Activated CD8-positive, alpha-beta memory T cell treated with anti-CD3 and anti-CD28 coated beads, Interleukin-2, amount 50 U/mL, for 1 hour (primary cell): ENCODE results near the gene UBP1.
"Not testable (repeated sequence)": the region's sequence is repeated elsewhere in the genome, so short reads cannot be mapped to it uniquely, and the experiment has no call there.

ENCODE experiments used
- DNase-seq: peaks from one replicate; pipeline ENCODE4 v3.0.0-alpha.2; 2020; ENCODE audit errors: extremely low read depth

UBP1 gene

DNA sequence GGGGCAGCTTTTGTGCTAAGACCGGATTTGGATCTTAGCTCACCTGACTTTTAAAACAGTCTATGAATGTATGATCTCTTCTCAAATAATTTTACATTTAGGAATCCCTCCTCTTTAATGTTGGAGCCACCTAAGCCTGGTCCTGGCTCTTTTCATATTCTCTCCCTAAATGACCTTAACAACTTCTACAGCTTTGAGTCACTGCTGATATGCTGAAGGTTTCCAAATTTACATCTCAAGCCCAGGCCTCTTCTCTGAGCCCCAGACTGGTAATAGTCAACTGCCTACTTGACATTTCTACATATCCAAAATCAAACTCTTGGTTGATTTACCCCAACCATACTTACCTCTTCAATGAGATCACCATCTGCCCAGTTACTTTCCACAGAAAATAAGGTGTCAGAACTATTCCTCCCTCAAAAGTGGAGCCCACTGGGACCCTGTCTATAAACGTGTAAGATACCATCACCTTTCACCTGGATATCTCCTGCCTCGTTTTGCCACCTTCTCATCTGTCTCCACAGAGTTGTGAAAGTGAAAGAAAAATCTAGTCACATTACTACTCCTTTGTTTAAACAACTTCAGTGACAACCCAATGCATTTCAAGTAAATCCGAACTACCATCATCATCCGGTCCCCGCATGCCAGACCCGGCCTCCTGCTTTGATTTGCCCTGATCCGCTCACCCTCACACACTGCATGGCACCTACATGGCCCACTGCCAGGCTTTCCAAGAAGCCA is 48.8 kb downstream of the UBP1 start:
- DNase-seq = no peak

DNA sequence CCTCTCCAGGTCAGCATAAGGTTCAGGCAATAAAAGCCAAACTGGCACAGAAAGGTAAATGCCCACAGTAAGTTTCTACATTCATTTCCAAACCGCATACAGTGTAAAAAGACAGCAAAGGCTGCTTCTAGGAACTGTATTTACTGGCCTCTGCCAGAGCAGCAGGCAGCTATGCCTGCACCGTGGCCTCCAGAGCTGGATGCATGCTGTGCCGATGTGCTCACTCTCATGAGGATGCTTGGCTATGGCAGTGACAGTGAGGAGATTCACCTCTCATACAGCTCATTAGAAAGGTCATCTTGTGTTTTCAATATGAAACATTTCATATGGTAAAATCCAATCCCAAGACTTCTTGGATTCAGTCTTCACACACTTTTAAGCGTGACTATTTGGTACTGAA is 50.3 kb downstream of the UBP1 start:
- no peak for DNase-seq

DNA sequence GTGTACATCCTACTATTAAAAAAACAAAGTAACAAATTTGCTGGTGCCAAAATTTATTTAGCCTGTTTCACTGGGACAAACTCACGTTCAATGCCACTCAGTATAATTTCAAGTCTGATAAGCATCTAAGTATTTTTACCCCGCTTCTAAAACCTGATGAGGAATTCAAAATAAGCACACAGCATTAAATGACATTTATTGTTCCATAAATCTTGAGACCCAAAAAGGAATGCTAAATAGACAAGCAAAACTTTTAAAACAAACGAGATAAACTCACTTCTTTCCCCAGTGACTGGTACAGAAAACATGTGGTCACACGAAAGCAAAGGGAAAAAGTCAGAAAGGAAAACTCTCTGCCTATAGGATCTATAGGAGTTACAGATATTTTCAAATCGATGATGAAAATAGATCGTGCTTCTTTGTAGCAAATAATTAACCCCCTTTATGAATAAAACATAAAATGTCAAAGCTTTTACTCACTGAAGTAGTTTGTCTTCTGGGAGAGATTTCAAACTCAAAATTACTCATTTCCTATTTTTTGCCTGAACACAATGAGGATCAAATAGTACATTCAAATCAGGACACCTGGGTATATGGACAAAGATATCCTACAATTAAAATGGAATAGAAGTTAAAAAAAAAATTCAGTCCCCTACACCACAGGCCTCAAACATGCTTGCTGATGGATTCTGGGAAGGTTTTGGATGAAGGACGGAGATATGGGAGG is 51.7 kb downstream of the UBP1 start:
- DNase-seq = no peak

DNA sequence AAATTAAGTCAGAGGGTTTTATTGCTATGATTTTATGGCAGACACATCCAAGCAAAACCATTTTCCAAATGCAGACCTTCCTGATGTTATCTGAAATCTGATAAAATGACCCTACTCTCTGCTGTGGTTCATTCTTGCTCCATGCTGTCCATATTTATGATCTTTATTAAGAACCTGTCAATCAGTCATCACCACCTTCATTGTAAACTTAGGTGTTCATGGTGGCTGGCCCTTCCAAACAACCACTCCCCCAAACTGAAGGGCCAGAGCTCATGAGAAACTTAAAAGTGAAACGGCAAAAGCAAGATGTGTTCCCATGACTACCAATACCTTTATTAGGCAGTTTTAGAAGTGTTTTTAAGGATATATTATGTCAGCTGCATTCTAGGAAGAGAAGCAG is 53.6 kb downstream of the UBP1 start:
- DNase-seq = no peak

DNA sequence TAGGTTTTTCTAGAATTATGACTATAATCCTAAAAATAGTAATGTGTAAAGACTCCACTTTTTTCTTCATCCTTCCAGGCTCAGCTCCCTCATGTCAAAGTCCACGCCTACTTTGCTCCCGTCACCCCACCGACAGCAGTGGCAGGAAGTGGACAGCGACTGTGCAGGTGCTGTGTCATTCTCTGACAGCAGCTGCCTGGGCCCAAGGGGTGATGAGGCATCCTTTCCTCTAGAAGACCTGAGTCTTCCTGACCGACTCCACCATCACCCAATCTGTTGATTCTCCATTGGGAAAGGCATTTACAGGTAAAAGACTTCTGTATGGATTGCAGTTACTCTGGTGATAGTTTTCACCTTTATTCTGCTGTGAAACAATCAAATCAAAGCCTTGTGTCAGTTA is 54.8 kb downstream of the UBP1 start:
- no peak for DNase-seq

DNA sequence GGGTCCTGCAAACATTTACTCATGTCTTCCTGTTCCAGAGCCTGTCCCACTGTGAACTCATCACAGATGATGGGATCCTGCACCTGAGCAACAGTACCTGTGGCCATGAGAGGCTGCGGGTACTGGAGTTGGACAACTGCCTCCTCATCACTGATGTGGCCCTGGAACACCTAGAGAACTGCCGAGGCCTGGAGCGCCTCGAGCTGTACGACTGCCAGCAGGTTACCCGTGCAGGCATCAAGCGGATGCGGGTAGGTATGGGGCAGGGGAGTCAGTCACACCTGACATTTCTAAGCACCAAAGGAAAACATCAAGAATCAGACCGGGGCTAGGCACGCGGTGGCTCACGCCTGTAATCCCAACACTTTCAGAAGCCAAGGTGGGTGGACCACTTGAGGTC is 56.3 kb downstream of the UBP1 start:
- no peak for DNase-seq

DNA sequence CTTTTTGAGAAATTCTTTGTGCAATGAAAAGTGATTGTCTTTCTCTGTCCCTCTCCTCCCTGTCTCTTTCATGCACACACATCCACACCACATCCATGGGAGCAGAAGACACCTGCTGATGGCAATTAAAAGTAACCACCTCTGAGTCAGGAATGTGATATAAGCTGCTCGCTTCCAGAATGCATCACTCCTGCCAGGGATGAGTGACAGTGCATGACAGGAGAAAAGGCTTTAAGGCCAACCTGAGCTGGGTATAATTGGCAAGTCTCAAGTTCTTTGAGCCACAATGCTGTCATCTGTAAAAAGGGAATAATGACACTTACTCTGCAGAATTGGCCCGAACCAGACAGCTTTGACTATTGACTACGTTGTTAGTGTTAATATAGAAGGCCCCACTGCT is 59.6 kb downstream of the UBP1 start:
- DNase-seq = no peak

DNA sequence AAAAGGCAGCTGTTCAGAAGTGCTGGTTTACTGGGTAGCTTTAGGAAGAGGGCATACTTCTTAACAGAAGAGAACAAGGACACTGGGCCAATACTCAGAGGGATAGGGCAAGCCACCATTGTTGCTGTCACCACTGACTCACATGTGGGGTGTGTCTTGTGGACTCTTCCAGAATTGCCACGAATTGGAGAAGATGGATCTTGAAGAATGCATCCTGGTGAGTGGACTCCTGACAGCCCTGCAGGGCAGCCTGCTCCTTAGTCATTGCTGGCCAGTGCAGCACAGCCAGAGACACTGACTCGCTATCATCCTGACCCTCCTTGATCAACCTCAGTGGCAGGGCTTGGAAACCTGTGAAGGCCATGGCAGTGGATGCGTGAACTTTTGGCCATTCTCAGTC is 62.3 kb downstream of the UBP1 start:
- no peak for DNase-seq

DNA sequence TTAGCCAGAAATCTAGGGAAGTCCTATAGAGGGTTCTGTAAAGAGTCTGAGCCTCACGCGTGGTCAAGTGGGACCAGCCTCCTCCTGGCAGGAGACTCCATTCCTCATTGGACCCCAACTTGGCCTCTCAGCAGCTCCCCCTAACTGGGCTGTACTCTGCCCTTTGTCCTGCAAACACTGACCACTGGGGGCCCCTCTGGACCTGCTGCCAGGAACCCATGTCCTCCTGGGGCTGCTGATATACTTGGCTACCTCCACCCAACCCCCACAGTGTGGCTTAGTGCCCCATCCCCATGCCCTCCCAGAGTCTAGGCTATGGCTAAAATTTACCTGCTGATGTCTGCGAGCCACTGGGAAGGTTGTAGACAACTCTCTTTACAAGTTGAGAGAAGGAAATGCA is 62.7 kb downstream of the UBP1 start:
- DNase-seq = no peak

DNA sequence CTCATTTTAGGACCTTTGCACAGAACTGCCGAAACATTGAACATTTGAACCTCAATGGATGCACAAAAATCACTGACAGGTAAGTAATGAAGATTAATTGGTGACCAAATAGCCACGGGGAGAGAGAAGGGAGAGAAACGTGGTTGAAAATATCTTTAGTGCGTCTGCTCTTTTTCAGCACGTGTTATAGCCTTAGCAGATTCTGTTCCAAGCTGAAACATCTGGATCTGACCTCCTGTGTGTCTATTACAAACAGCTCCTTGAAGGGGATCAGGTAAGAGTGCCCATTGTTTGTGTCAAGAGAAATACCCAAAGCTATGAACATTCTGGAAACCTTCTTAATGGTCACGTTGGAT is 67.1 kb downstream of the UBP1 start:
- no peak for DNase-seq

DNA sequence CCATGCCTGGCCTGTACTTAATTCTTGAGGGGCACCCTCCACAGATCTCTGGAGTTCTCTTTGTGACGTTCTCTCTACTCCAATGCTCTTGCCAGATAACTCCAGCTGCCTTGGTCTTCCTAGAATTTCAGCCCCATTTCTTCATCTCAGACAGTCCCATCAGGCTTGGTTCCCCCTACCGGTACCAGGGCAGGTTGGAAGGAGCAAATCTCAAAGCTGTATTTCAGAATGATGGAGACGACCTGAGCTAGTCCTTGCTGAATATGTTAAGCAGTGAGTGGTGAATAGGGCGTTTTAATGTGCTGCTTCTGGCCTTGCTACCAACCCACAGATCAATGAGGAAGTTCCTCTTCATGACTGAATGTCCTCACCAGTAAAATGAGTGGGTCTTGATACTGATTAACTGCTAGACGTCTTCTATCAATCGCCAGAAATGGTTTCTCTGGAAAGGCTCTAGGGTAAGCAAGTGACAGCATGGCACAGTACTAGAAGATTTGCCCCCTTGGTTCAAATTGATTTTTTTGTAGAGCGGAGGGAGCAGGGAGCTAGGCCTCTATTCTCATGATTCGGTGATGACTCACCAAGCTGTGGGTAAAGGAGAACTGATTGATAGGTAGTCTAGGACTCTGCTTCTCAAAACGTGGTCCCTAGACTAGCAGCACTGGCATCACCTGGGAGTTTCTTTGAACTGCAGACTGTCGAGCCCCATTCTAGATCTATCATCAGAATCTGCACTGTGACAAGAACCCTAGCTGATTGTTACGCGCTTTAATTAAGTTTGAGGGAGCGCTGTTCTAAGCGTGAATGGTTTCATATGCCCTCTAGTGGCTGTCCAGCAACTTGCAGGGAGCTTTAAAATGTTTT is 67.8 kb downstream of the UBP1 start:
- no peak for DNase-seq

DNA sequence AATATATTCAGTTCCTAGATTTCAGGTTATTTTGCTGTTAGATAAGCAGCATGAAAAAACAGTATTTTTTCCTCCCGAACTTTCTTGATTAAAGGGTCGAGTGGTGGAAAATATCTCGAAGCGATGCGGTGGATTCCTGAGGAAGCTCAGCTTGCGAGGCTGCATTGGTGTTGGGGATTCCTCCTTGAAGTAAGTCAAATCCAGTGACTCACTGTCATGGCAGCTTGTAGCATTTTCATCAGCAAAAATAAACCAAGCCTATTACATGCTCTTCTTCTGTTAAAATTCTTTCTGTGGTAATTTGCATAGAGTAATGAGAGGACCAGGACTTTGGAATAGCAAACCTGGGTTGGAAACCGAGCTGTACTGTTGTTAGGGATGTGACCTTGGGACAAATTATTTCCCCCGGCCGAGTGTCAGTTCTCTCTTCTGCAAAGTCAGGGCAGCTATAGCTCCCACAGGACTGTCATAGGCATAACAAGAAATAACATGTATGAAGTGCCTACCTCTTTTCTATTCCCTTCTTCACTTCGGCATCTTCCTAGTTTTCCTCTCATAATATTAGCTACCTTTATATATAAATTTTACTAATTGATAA is 75.6 kb downstream of the UBP1 start:
- no peak for DNase-seq

DNA sequence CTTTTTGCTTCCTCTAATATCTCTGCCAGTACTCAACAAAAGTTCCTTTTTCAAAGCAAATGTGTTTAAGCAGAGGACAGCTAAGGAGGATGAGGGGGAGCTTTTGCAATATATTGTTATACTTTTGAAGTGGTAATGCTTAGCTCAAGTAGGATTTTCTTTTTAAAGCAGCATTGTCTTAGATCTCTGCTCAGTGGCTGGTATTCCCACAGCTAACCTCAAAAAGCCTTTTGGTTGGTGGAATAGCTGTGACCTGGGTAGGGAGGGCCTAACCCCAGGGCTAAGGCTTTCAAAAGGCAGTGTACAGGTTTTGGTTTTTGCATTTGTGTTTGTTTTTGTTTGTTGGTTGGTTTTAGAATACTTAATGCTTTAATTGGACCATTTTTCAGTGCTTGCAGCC is 76.1 kb downstream of the UBP1 start:
- no peak for DNase-seq

DNA sequence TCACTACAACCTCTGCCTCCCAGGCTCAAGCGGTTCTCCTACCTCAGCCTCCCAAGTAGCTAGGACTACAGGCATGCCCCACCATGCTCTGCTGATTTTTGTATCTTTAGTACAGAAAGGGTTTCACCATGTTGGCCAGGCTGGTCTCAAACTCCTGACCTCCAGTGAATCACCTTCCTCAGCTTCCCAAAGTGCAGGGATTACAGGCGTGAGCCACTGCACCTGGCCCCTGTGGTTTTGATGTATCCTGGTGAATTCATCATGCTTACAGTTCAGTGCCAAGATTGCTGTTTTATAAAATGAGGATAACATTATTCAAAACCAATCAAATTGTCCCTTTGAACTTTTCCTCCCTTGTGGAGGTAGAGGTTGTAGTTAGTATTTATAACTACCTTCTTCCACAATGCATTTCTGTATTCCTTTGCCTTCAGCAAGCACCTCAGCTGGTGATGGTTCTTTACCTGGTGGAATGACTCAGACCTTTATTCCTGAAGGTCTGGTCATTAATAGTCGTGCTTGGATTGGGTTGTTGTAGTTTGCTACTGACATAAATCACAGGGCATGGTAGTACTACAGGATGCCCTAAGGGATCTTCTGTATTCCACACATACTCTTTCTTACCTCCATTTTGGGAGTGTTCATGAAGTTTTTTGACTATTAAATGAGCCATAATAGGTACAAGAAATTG is 76.9 kb downstream of the UBP1 start:
- DNase-seq = no peak

DNA sequence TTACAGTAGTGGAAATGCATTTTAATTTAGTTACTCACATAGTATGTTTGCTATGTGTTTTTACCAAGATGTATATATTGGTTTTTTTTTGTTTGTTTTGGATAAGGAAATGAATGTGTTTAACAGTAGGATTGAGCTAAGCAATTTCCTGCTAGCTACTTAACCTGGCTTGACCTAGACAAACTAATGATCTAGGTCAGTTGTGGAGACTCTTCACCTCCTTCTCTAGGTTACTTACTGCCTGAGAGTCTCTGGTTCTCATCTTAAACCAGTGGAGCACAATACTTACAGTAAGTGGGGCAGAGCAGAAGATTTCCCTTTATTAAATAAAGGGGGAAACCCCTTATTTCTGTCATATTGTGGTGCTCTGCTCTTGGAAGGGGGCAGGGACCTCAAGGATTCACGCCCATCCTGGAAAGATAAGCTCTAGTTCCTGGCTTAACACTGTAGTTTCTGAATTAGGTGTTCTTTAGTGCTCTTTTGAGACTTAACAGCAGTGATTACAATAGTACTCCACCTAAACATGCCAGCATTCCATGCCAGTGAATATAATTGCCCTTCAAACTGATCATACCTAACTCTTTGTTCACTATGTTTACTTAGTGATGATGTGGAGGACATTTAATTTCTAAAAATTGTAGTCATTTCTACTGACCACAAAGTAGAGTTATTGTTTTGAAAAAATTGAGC is 79.9 kb downstream of the UBP1 start:
- no peak for DNase-seq

DNA sequence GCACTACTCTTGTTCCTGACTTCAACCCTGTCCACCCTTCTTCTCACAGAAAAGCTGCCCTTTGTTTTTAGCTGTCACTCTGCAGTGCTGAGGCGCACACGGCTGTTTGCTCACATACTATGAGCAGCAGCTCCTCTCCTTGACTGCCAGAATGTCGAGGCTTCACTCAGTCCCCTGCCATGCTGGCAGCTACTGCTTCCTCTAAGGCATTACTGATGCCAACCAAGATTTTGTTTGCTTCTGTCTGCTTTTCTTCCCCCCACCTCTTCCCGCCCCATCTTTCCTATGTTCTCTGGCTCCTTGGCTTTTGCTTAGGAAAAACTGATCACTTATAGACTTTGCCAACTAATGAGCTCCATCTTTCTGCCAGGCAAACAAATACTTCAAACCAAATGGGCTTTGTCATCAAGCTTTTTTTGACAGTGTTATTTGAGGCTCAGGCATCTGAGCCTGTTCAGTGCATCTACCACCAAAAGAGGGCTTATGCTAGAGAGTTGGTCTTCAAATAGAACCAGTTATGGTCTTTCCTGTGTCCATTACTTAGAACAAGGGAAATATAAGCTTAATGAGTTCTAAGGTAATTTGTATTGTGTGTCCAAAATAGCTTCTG is 81.9 kb downstream of the UBP1 start:
- DNase-seq = no peak

DNA sequence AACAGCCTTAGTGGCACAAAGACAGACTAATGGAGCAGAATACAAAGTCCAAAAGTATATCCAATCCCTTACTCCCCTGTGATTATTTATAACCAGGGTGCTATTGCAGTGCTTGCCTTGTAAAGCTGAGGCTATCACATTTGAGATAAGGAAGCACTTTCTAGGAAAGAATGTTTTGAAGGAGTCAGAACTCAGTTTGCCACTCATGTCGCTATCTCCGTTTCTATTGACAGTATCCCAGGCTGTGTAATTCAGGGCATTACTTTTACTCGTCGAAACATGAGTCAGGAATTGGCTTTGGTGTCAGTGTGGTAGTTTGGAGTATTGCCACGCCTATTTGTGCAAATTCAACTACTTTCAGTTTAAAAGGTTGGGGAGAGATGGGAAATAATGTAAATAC is 84.6 kb downstream of the UBP1 start:
- DNase-seq = no peak

DNA sequence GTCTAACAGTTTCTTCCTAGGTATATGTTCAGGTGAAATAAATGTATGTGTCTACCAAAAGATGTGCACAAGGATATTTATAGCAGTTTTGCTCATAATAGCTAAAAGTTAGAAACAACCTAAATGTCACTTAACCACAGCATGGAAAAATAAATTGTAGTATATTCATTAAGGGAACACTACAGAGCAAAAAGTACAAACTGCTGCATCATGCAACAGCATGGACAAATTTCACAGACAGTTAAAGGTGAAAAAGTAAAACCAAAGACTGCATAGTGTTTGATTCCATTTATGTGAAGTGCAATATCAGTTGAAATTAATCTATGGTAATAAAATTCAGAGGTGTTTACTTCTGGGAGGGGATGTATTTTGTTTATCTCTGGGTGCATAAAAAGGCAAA is 100.4 kb downstream of the UBP1 start:
- DNase-seq = no peak

DNA sequence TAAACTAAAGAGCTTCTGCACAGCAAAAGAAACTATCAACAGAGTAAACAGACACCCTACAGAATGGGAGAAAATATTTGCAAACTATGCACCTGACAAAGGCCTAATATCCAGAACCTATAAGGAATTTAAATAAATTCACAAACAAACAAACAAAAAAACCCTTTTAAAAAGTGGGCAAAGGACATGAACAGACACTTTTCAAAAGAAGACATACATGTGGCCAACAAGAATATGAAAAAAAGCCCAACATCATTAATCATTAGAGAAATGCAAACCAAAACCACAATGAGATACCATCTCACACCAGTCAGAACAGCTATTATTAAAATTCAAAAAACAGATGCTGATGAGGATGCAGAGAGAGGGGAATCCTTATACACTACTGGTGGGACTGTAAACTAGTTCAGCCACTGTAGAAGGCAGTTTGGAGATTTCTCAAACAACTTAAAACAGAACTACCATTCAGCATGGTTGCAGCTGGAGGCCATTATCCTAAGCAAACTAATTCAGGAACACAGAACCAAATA is 101.2 kb downstream of the UBP1 start:
- DNase-seq = not testable (repeated sequence)
